NOMO-1 (cell line): ENCODE measurements around the gene SLC9A8.

Experiments used
- DNase-seq, 2 experiments: peaks; one replicate each; lab custom pipeline; 2025; ENCODE audit not compliant: unreplicated experiment in 2 of 2; lab: John Stamatoyannopoulos, UW

The SLC9A8 gene

GRCh38 chr20:49913399-49914047, 100.9 kb downstream of the SLC9A8 start:
- no peak for DNase-seq

GRCh38 chr20:49914310-49915117, 101.9 kb downstream of the SLC9A8 start:
- peak in 1 of 2 experiments; percentile 27 for DNase-seq

- DNase-seq = no peak
These were observed 102.4 kb downstream of the SLC9A8 start for GRCh38 chr20:49915118-49915379.

GRCh38 chr20:49915380-49916145, 102.9 kb downstream of the SLC9A8 start, which contains the start of gene SPATA2:
Gene SPATA2 (minus strand): TSS chr20:49915529. CDS start chr20:49908490, 7,039 bp downstream.
- peak; percentile 76 to 92 for DNase-seq

- DNase-seq = no peak
These were observed 103.7 kb downstream of the SLC9A8 start for GRCh38 chr20:49916146-49917002.

- DNase-seq = no peak
These were observed 105.8 kb downstream of the SLC9A8 start for GRCh38 chr20:49918446-49918845.

- DNase-seq = no peak
These were observed 106.4 kb downstream of the SLC9A8 start for GRCh38 chr20:49919009-49919408.

GRCh38 chr20:49919461-49919860, 106.8 kb downstream of the SLC9A8 start:
- no peak for DNase-seq

GRCh38 chr20:49924247-49924646, 111.6 kb downstream of the SLC9A8 start:
- DNase-seq = no peak

- peak; percentile 21 to 47 for DNase-seq
These were observed 113.3 kb downstream of the SLC9A8 start for GRCh38 chr20:49925901-49926454.

GRCh38 chr20:49928411-49929141, 115.9 kb downstream of the SLC9A8 start:
- peak; percentile 91 to 93 for DNase-seq

- no peak for DNase-seq
These were observed 116.5 kb downstream of the SLC9A8 start for GRCh38 chr20:49929142-49929494.

- no peak for DNase-seq
These were observed 123.1 kb downstream of the SLC9A8 start for GRCh38 chr20:49935746-49936152.

- peak; percentile 81 to 93 for DNase-seq
These were observed 123.8 kb downstream of the SLC9A8 start, which contains the start of gene RNF114 for GRCh38 chr20:49936153-49937026. Gene RNF114 (plus strand): TSS chr20:49936397. CDS start chr20:49936413, 16 bp downstream.

- DNase-seq = peak; percentile 46 to 66
These were observed 124.7 kb downstream of the SLC9A8 start for GRCh38 chr20:49937027-49937929.

- DNase-seq = no peak
These were observed 125.8 kb downstream of the SLC9A8 start for GRCh38 chr20:49938173-49939163.
